ENCODE results near the gene TARS3.

The TARS3 gene

DNA sequence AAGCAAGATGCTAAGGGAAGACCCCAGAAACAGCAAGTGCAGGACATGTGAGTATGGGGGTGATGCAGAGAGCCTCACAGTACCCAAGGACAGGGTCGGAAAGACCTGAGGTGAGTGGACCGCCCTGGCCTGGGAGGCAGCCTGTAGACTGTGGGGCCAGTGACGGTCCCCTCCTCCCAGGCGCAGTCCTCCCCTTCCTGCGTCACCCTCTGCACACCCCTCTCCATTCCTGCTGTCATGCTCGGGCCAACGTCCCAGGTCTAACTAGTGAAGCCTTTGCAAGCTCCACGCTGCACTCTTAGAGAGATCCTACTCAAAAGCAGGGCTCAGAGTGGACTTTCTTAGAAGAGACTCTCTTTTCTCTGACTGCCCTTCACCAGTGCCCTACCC, 113.7 kb downstream of the TARS3 start:
- Histone ChIP-seq H3K27me3 (ENCODE audit: control insufficient read depth, insufficient read depth, low read length, poor library complexity, severe bottlenecking) (no peaks in the 10 kb centered on the region), H3K9me3 (ENCODE audit: control insufficient read depth, low read length) (no peaks in the 10 kb centered on the region), H3K4me3 (ENCODE audit: insufficient read depth, low read depth, low read length) (no peak overlapping the region), H3K4me1 (ENCODE audit: control insufficient read depth, insufficient read depth, low read length) (peaks cover 23% of the 10 kb centered on the region), H3K36me3 (ENCODE audit: control insufficient read depth, insufficient read depth, low read length) (no peaks in the 10 kb centered on the region), H3K27ac (ENCODE audit: insufficient read depth, low read depth, low read length, poor library complexity, severe bottlenecking) (no peak overlapping the region)
- 91 to 93% methylated on average over 8 of the region's 8 CpGs for WGBS, 2 experiments

DNA sequence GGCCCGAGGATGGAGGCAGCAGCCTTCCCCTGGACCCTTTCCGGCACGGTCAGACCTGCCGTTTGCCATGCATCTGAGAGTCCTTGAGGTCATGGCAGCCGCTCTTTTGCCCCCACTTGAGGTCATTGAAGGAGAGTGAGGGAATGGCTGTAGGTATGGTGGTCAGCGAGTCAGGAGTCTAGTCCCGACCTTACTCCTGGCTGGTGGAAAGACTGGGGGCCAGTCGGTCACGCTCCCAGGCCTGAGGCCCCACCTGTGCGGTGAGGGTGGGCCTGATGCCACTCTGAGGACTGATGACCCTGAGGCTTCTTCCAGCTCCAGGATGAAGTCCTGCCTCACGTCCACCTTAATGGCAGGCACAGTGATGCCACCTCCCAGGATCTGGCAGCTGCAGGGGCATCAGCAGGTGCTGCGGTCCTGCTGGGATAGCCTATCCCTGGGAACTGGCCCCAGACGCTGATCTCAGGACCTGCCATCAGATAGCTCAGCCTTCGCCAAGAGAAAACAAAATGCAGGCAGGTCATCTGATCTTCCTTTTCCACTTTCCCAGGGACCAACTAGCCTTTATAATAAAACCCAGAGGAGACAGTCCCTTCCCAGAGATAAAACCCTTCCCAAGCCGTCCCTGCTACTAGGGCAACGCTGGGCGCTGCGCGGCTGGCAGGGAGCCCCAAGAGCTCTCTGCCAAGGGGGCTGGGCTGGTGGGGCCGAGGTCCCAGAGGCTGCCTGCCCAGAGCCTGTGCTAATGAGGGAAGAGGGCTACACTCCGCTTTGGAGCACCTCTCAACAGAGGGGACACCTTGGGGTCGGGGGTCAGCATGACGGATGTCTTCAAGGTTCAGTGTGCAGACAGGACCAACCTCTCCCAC, 114.3 kb downstream of the TARS3 start:
- WGBS, 2 experiments: 92 to 94% methylated on average over 23 of the region's 23 CpGs
- Histone ChIP-seq H3K36me3 (ENCODE audit: control insufficient read depth, insufficient read depth, low read length) (no peaks in the 10 kb centered on the region), H3K9me3 (ENCODE audit: control insufficient read depth, low read length) (no peaks in the 10 kb centered on the region)

DNA sequence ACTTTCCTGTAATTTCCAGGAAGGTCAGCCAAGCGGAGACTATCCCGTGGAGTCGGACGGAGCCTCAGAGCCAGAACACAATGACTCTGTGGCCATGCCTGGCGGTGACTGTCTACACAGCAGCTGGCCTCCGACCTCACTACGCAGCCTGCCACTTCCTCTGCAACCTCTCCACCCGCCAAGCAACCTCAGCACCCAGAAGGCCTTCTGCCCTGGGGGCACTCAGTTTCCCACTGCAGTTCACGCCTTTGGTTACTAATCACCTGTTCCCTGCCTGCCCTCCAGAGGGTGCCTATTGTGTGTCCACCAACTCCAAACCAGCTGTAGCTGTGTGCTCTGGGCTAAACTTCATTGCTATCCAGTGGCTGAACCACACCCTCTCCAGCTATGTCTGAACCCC, 116.1 kb downstream of the TARS3 start:
- no peaks in the 10 kb centered on the region for H3K9me3 ChIP-seq (ENCODE audit: control insufficient read depth, low read length)
- H3K27ac ChIP-seq (ENCODE audit: insufficient read depth, low read depth, low read length, poor library complexity, severe bottlenecking): no peak overlapping the region
- H3K36me3 ChIP-seq (ENCODE audit: control insufficient read depth, insufficient read depth, low read length): no peaks in the 10 kb centered on the region
- H3K4me1 ChIP-seq (ENCODE audit: control insufficient read depth, insufficient read depth, low read length): peaks cover 9% of the 10 kb centered on the region
- H3K4me3 ChIP-seq (ENCODE audit: insufficient read depth, low read depth, low read length): no peak overlapping the region
- WGBS, 2 experiments: 87 to 89% methylated on average over 9 of the region's 9 CpGs
- H3K27me3 ChIP-seq (ENCODE audit: control insufficient read depth, insufficient read depth, low read length, poor library complexity, severe bottlenecking): no peaks in the 10 kb centered on the region

More for the DNA sequence above, 114.3 kb downstream of the TARS3 start:
- Histone ChIP-seq H3K4me1 (ENCODE audit: control insufficient read depth, insufficient read depth, low read length) (peaks cover 18% of the 10 kb centered on the region), H3K4me3 (ENCODE audit: insufficient read depth, low read depth, low read length) (no peak overlapping the region), H3K27me3 (ENCODE audit: control insufficient read depth, insufficient read depth, low read length, poor library complexity, severe bottlenecking) (no peaks in the 10 kb centered on the region), H3K27ac (ENCODE audit: insufficient read depth, low read depth, low read length, poor library complexity, severe bottlenecking) (no peak overlapping the region)

DNA sequence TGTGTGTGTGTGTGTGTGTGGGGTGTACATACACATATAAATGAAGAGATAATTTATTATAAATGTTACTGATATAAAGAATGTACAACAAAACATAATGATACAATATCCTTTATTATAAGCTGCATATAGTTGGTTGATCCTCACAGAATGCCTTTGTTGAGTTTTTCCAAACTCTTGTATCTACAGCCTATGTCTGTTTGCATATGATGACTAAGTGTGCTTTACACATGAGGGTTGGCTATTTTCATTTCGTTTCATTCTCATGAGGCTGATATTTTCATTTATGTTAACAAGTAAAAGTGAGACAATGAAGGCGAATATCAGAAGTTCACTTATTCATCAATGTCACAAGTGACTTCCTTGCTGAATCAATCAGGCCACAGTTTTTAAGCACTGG, 117.2 kb downstream of the TARS3 start:
- Histone ChIP-seq H3K36me3 (ENCODE audit: control insufficient read depth, insufficient read depth, low read length) (no peaks in the 10 kb centered on the region), H3K27me3 (ENCODE audit: control insufficient read depth, insufficient read depth, low read length, poor library complexity, severe bottlenecking) (no peaks in the 10 kb centered on the region), H3K27ac (ENCODE audit: insufficient read depth, low read depth, low read length, poor library complexity, severe bottlenecking) (no peak overlapping the region), H3K9me3 (ENCODE audit: control insufficient read depth, low read length) (no peaks in the 10 kb centered on the region), H3K4me1 (ENCODE audit: control insufficient read depth, insufficient read depth, low read length) (peaks cover 2% of the 10 kb centered on the region), H3K4me3 (ENCODE audit: insufficient read depth, low read depth, low read length) (no peak overlapping the region)
- 87 to 100% methylated on average over 1 to 2 of the region's 2 CpGs for WGBS, 2 experiments

DNA sequence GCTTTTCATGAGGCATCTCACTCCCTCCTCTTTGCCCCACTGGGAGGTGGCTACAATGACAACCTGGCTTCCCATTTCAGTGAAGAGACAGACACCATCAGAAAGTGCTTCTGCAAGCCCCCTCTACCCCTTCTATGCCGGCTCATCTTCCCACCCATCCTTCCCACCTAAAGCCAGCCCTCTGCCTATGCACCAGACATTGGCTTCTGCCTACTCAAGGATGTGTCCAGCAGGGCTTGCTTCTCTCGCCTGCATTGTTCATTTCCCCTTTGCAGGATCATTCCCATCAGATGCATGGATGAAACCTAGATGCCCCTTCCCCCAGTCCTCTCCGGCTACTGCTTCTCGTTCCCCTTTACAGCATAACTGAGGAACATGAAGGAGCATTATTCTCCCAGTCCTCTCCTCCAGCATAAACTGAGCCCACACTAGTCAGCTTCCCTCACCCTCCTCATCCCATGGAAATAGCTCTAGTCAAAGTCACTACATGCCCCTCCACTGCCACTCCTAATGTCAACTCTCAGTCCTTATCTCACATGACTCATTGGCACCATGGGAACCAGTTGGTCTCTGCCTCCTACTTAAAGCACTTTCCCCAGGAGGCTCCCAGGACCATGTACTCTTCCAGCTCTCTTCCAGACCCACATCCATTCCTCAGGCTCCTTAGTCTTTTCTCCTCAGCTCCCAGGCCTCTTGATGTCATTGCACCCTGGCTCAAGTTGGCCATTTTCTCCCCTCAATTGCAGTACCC, 120.0 kb downstream of the TARS3 start:
- no peak overlapping the region for H3K4me3 ChIP-seq (ENCODE audit: insufficient read depth, low read depth, low read length)
- no peaks in the 10 kb centered on the region for H3K9me3 ChIP-seq (ENCODE audit: control insufficient read depth, low read length)
- H3K27ac ChIP-seq (ENCODE audit: insufficient read depth, low read depth, low read length, poor library complexity, severe bottlenecking): no peak overlapping the region
- no peaks in the 10 kb centered on the region for H3K36me3 ChIP-seq (ENCODE audit: control insufficient read depth, insufficient read depth, low read length)
- H3K4me1 ChIP-seq (ENCODE audit: control insufficient read depth, insufficient read depth, low read length): no peaks in the 10 kb centered on the region
- no peaks in the 10 kb centered on the region for H3K27me3 ChIP-seq (ENCODE audit: control insufficient read depth, insufficient read depth, low read length, poor library complexity, severe bottlenecking)
- WGBS, 2 experiments: 92 to 95% methylated on average over 4 of the region's 4 CpGs

All from ectodermal cell (in vitro differentiated cells).